Tibial artery (tissue), 4 donors: ENCODE data around the gene TTC3.

ENCODE experiments used
- DNase-seq, 2 donors: peaks; one replicate each; pipeline ENCODE4 v3.0.0-alpha.2; 2019
- H3K27ac ChIP-seq, 2 donors: fragments of 200-600 bp; sonication (generic) in 1 of 2; 1 replicate in 1 of 2; 2 replicates in 1 of 2; pipeline ENCODE4 v1.5.1; 2018 to 2019; ENCODE audit warnings: mild to moderate bottlenecking in 1 of 2
- H3K27me3 ChIP-seq, 2 donors: fragments of 200-600 bp; sonication (generic) in 1 of 2; one replicate each; pipeline versions ENCODE4 v1.5.1 to v1.6.0; 2016 to 2019
- H3K36me3 ChIP-seq, 3 donors: fragments of 200-600 bp; sonication (generic) in 2 of 3; one replicate each; pipeline ENCODE4 v1.5.1; 2016 to 2019; ENCODE audit warnings: mild to moderate bottlenecking in 2 of 3
- H3K4me1 ChIP-seq, 4 donors: fragments of 200-600 bp; sonication (generic) in 2 of 4; 1 replicate in 3 of 4; 2 replicates in 1 of 4; pipeline ENCODE4 v1.5.1; 2016 to 2019
- H3K4me3 ChIP-seq, 2 donors: fragments of 200-600 bp; sonication (generic) in 1 of 2; 1 replicate in 1 of 2; 2 replicates in 1 of 2; pipeline ENCODE4 v1.5.1; 2018 to 2019; ENCODE audit warnings: mild to moderate bottlenecking in 2 of 2
- H3K9me3 ChIP-seq, 3 donors: fragments of 200-600 bp; sonication (generic) in 1 of 3; one replicate each; pipeline ENCODE4 v1.5.1; 2016 to 2019
- intact Hi-C: fragments of 100-400 bp; cut with DNase I; formaldehyde crosslinking; loops from one replicate; pipeline ENCODE4 v1.15.0; 2023; ENCODE audit warnings: low total_unique reads
- TF ChIP-seq, protein P1 (sequence below), 2 experiments: fragments of 200-600 bp in 1 of 2; fragments of 450-650 bp in 1 of 2; IDR thresholded peaks; one replicate each; pipeline ENCODE4 v1.5.1; 2017 to 2019; ENCODE audit warnings: antibody characterized with exemption in 2 of 2, mild to moderate bottlenecking in 1 of 2, moderate library complexity in 1 of 2

The TTC3 gene

DNA sequence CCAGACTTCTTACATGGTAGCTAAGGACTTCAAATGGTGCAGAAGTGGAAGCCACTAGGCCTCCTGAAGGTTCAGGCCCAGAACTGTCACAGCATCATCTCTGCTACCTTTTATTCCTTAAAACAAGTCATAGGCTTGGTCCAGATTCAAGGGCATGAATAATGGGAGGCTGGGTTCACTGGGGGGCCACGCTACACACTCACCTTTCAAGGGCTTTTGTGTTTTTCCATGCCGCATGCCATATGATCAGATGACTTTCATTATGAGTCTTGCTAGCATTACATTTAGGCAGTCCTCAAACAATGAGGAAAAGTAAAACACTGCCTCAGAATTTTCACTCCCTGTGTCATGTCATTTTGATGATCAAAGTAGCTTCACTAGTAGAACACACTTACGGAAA lies 110.7 kb downstream of the TTC3 start:
- TF ChIP-seq, protein P1, sequence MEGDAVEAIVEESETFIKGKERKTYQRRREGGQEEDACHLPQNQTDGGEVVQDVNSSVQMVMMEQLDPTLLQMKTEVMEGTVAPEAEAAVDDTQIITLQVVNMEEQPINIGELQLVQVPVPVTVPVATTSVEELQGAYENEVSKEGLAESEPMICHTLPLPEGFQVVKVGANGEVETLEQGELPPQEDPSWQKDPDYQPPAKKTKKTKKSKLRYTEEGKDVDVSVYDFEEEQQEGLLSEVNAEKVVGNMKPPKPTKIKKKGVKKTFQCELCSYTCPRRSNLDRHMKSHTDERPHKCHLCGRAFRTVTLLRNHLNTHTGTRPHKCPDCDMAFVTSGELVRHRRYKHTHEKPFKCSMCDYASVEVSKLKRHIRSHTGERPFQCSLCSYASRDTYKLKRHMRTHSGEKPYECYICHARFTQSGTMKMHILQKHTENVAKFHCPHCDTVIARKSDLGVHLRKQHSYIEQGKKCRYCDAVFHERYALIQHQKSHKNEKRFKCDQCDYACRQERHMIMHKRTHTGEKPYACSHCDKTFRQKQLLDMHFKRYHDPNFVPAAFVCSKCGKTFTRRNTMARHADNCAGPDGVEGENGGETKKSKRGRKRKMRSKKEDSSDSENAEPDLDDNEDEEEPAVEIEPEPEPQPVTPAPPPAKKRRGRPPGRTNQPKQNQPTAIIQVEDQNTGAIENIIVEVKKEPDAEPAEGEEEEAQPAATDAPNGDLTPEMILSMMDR (IDR thresholded peaks at IDR 0.05) = no peak
- Histone ChIP-seq H3K27ac (no peak overlapping the region), H3K27me3 (no peaks in the 10 kb centered on the region), H3K9me3 (no peaks in the 10 kb centered on the region), H3K4me3 (no peak overlapping the region), H3K4me1 (no peaks in the 10 kb centered on the region), H3K36me3 (peaks cover 26 to 60% (median 53%) of the 10 kb centered on the region in 3 donors)
- intact Hi-C loops = no loop called here
- no peak for DNase-seq

DNA sequence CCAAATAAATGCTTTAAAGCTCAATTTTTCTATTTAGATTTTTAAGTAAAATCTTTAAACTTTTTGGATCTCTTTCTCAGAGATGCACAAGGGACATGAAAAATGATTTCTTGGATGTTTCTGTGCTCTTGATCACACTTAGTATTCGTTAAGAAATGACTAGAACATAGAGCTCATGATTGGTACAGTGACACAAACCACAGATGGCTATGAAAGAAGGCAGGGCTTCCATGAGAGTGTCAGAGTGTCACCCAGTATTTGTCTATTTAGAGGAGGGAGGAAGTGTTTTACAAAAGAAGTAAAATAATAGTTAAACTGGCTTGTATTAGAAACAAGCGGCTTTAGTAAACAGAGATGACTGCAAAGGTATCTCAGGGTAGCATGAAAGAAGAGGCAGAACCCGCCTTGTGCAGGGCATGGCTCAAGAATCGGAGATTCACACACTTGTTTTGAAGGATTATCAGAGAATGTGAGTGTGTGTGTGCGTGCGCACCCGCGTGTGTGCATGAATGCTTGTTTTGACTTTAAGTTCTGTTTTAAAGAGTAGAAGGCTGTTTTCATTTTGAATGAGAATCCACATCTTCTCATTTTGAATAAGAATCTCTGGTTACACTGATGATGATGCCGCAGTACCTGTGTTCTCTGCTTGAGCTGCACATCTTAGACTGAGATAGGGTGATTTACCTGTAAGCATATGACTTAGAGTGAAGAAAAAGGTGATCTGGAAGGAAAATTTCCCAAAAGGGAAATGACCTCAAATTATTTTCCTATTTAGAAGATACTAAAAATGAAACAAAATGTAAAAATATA lies 111.9 kb downstream of the TTC3 start:
- intact Hi-C loops = no loop called here
- Histone ChIP-seq H3K9me3 (no peaks in the 10 kb centered on the region), H3K4me3 (no peak overlapping the region), H3K36me3 (peaks cover 33 to 60% (median 57%) of the 10 kb centered on the region in 3 donors), H3K27me3 (no peaks in the 10 kb centered on the region), H3K4me1 (no peaks in the 10 kb centered on the region), H3K27ac (no peak overlapping the region)
- TF ChIP-seq, protein P1 (IDR thresholded peaks at IDR 0.05) = no peak
- no peak for DNase-seq

DNA sequence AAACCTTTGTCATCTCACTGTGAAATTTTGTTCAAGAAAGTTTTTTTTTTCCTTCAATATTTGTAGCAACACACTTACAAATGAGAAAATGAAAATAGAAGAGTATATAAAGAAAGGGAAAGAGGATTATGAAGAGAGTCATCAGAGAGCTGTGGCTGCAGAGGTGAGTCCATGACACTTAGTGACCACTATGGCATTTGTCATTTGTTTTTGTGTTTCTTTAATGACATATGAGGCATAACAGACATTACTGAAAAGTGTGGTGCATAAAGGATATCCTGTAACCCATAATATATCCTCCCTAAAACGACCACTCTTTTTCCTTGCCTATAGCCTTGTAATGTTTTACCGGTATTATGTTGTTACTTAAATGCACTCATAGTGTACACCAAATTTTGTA lies 113.9 kb downstream of the TTC3 start:
- Histone ChIP-seq H3K27ac (no peak overlapping the region), H3K9me3 (no peaks in the 10 kb centered on the region), H3K4me1 (no peaks in the 10 kb centered on the region), H3K27me3 (no peaks in the 10 kb centered on the region), H3K36me3 (peaks cover 51 to 70% (median 56%) of the 10 kb centered on the region in 3 donors), H3K4me3 (no peak overlapping the region)
- no peak for DNase-seq
- intact Hi-C loops = no loop called here
- TF ChIP-seq, protein P1 (IDR thresholded peaks at IDR 0.05) = no peak

DNA sequence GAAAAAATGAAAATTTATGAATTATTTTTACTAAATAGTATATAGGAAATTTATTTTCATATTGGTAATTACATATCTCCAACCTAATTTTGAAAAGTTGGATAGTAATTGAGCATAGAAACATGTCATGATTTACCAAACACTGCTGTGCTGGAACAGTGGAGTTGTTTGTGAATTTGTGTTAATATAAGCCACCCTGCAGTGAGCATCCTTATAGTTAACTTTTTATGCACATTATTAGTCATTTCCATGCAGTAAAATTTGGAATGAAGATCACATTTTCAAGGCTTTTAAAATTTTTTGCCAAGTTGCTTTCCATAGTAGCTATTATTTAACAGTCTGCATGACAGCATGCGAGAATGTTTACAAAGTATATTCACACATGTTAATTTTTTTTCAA lies 115.8 kb downstream of the TTC3 start:
- Histone ChIP-seq H3K27me3 (no peaks in the 10 kb centered on the region), H3K4me3 (no peak overlapping the region), H3K9me3 (no peaks in the 10 kb centered on the region), H3K36me3 (peaks cover 53 to 75% (median 61%) of the 10 kb centered on the region in 3 donors), H3K27ac (no peak overlapping the region), H3K4me1 (no peaks in the 10 kb centered on the region)
- no peak for DNase-seq
- TF ChIP-seq, protein P1 (IDR thresholded peaks at IDR 0.05) = no peak
- intact Hi-C loops = no loop called here

DNA sequence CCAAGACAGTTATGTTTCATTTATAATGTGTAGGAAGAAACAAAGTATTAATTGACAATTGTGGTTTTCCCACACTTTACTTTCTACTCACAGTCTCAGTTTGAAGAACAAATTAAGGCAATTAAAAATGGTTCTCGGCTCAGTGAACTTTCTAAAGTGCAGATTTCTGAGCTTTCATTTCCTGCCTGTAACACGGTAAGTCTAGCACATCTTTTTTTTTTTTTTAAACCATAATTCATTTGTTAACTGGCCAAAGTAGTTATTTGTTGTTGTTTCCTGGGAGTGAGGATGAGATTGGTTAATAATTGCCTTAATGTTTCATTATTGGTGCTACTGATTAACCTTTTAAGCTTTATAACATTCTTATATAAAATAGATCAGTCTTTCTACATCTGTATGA lies 119.0 kb downstream of the TTC3 start:
- intact Hi-C loops = no loop called here
- Histone ChIP-seq H3K36me3 (peaks cover 41 to 87% (median 69%) of the 10 kb centered on the region in 3 donors), H3K27me3 (no peaks in the 10 kb centered on the region)

More for the DNA sequence above, 119.0 kb downstream of the TTC3 start:
- no peaks in the 10 kb centered on the region for H3K9me3 ChIP-seq
- TF ChIP-seq, protein P1 (IDR thresholded peaks at IDR 0.05) = no peak
- H3K4me3 ChIP-seq = no peak overlapping the region
- no peaks in the 10 kb centered on the region for H3K4me1 ChIP-seq
- DNase-seq = no peak
- H3K27ac ChIP-seq = no peak overlapping the region
